Keratinocyte (primary cell): ENCODE data around the gene SEZ6. TPM values are rescaled to one million over a fixed set of nuclear protein-coding genes. Genes with fewer than 3 reads are reported as not detected.

Experiments
- DNase-seq: peaks from one replicate; pipeline ENCODE4 v3.0.0-alpha.2; 2011; ENCODE audit warnings: low read depth, missing footprints, low spot score
- FAIRE-seq: peaks from 2 replicates; lab custom pipeline; 2011; peaks lifted over from hg19 to GRCh38; lab: Jason Lieb, UNC
- H2AFZ ChIP-seq: 2 replicates; pipeline ENCODE4 v1.6.0; 2012; ENCODE audit warnings: low read length, control low read depth, inconsistent platforms; ENCODE audit not compliant: control insufficient read depth
- H3K27ac ChIP-seq: 2 replicates; pipeline ENCODE4 v1.5.1; 2011; ENCODE audit warnings: low read length; ENCODE audit not compliant: control insufficient read depth, insufficient read depth
- H3K27me3 ChIP-seq: 3 replicates; pipeline ENCODE4 v1.6.0; 2011; ENCODE audit warnings: low read length; ENCODE audit not compliant: control insufficient read depth, insufficient read depth; ENCODE audit errors: extremely low read depth
- H3K36me3 ChIP-seq, 2 experiments: 2 replicates in 1 of 2; 3 replicates in 1 of 2; pipeline ENCODE4 v1.5.1; 2011; ENCODE audit warnings: low read length in 2 of 2, mild to moderate bottlenecking in 1 of 2; ENCODE audit not compliant: control insufficient read depth in 2 of 2, insufficient read depth in 2 of 2; ENCODE audit errors: extremely low read depth in 1 of 2
- H3K4me1 ChIP-seq: 3 replicates; pipeline ENCODE4 v1.5.1; 2011; ENCODE audit warnings: low read length; ENCODE audit not compliant: control insufficient read depth, insufficient read depth; ENCODE audit errors: extremely low read depth
- H3K4me2 ChIP-seq: 3 replicates; pipeline ENCODE4 v1.6.0; 2011; ENCODE audit warnings: low read depth, low read length; ENCODE audit not compliant: control insufficient read depth, insufficient read depth; ENCODE audit errors: extremely low read depth
- H3K4me3 ChIP-seq, 3 experiments: fragments of 200-600 bp in 1 of 3; sonication (generic) in 1 of 3; 2 replicates in 2 of 3; 3 replicates in 1 of 3; pipeline ENCODE4 v1.5.1; 2011 to 2016; ENCODE audit warnings: low read length in 3 of 3, mild to moderate bottlenecking in 3 of 3, control low read depth in 2 of 3, inconsistent platforms in 1 of 3, low read depth in 1 of 3, mixed read lengths in 1 of 3, mixed run types in 1 of 3, moderate library complexity in 1 of 3; ENCODE audit not compliant: control insufficient read depth in 2 of 3, insufficient read depth in 2 of 3; ENCODE audit errors: extremely low read depth in 1 of 3
- H3K79me2 ChIP-seq: 2 replicates; pipeline ENCODE4 v1.6.0; 2012; ENCODE audit warnings: low read length; ENCODE audit not compliant: control insufficient read depth, insufficient read depth
- H3K9ac ChIP-seq: 3 replicates; pipeline ENCODE4 v1.6.0; 2011; ENCODE audit warnings: low read length; ENCODE audit not compliant: control insufficient read depth, insufficient read depth; ENCODE audit errors: extremely low read depth
- H3K9me1 ChIP-seq: 3 replicates; pipeline ENCODE4 v1.6.0; 2011; ENCODE audit warnings: low read length; ENCODE audit not compliant: control insufficient read depth, insufficient read depth; ENCODE audit errors: extremely low read depth
- H3K9me3 ChIP-seq: 2 replicates; pipeline ENCODE4 v1.5.1; 2012; ENCODE audit warnings: low read depth, low read length; ENCODE audit not compliant: control insufficient read depth
- H4K20me1 ChIP-seq: 3 replicates; pipeline ENCODE4 v1.6.0; 2011; ENCODE audit warnings: low read length; ENCODE audit not compliant: control insufficient read depth, insufficient read depth; ENCODE audit errors: extremely low read depth
- EZH2 ChIP-seq: IDR thresholded peaks from one replicate; pipeline ENCODE4 v1.6.1; 2012; ENCODE audit warnings: inconsistent platforms, mild to moderate bottlenecking, low read length, moderate library complexity
- dilution Hi-C: fragments of 300-500 bp; cut with MboI; formaldehyde crosslinking; loops from one replicate; pipeline ENCODE4 v1.7.0; 2020; ENCODE audit warnings: low sequenced_read_pairs; ENCODE audit not compliant: extremely low pct_ligation_motif_present
- polyA plus RNA-seq, 5 experiments: library from polyadenylated mRNA; depleted of rRNA in 3 of 5; stranded (reverse) in 3 of 5; stranded (forward) in 1 of 5; unstranded in 1 of 5; fragments of >200 nt; gene quantifications; 1 replicate in 1 of 5; 2 replicates in 3 of 5; 3 replicates in 1 of 5; pipeline versions ENCODE4 v1.2.1 to v1.2.3, GENCODE V29; 2011 to 2012; ENCODE audit warnings: missing spikeins in 2 of 5, low read depth in 1 of 5, low replicate concordance in 1 of 5
- TF ChIP-seq, protein P1 (sequence below), 3 experiments: IDR thresholded peaks in 1 of 3; conservative IDR thresholded peaks in 1 of 3; optimal IDR thresholded peaks in 1 of 3; 2 replicates in 2 of 3; 3 replicates in 1 of 3; pipeline versions ENCODE3 to v1.5.1; 2011; ENCODE audit warnings: low read length in 3 of 3, mild to moderate bottlenecking in 3 of 3, moderate library complexity in 2 of 3, control low read depth in 1 of 3, inconsistent platforms in 1 of 3; ENCODE audit not compliant: insufficient read depth in 2 of 3; ENCODE audit errors: extremely low read depth in 1 of 3

SEZ6 gene
- polyA plus RNA-seq, 1 donor (not counting 4 experiments of a cell fraction or from before 2014, with no cell fraction given), result not detected

DNA sequence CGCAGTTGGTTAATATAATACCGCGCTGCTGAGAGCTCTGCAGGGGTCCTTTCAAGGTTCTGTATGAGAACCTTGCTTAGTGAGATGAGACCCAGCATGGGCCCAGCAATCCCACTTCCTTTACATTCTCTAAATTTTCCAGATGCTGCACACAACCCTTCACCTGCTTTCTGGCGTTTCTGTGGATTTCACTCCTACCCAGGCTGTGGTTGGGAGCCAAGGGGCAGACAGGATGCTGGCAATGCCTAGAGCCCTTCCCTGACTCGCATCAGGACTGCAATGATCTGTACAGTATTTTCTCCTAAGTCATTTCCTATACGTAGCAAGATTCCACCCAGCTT, 27.0 kb upstream of the SEZ6 start:
- no peak for DNase-seq
- peaks cover 56% of the 10 kb centered on the region for H3K27me3 ChIP-seq

DNA sequence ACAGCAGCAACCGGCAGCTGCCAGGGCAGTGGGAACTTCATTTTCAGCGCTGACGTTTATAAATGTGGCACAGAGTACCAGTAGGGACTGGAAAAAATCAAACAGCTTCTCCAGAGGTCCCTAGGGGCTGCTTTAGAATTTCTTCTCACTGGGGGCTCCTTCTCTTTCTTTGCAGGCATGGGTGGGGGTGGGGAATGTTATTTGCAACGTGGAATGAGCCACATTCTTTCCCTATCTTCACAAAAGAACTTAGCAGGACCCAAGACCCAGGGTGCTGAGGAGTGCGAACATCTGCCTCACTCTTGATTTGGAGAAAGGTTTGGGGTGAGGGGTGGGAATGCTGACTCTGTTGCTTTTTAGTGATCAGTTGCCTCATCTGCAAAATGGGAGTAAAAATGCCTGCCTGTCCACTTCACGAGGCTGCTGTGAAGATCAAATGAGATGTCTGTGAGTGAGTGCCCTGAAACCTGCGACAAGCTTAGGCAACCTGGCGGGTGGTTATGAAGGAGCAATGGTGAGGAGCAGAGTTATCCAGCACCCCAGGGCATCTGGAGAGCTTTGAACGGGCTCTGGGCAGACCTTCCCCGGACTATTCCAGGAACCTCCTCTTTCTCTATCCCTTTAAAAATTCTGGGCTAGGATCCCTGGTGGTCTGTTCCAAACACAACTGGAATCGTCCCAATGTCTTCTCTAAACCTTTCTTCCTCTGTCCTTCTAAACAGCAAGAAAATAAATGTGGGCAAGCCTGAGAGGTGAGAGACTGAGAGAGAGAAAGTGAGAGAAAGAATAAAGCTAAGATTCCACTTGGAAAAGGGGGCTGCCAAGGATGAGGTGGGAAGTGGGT, 26.4 kb upstream of the SEZ6 start:
- Histone ChIP-seq H3K9me3 (peaks cover 3% of the 10 kb centered on the region), H4K20me1 (no peaks in the 10 kb centered on the region), H3K27ac (no peak overlapping the region), H3K4me3 (no peak overlapping the region), H3K9ac (no peak overlapping the region), H3K79me2 (no peaks in the 10 kb centered on the region), H3K4me2 (no peak overlapping the region), H3K36me3 (no peaks in the 10 kb centered on the region), H3K27me3 (peaks cover 50% of the 10 kb centered on the region), H3K4me1 (no peaks in the 10 kb centered on the region), H2AFZ (no peak overlapping the region), H3K9me1 (no peaks in the 10 kb centered on the region)
- no peak for FAIRE-seq
- TF ChIP-seq, protein P1, sequence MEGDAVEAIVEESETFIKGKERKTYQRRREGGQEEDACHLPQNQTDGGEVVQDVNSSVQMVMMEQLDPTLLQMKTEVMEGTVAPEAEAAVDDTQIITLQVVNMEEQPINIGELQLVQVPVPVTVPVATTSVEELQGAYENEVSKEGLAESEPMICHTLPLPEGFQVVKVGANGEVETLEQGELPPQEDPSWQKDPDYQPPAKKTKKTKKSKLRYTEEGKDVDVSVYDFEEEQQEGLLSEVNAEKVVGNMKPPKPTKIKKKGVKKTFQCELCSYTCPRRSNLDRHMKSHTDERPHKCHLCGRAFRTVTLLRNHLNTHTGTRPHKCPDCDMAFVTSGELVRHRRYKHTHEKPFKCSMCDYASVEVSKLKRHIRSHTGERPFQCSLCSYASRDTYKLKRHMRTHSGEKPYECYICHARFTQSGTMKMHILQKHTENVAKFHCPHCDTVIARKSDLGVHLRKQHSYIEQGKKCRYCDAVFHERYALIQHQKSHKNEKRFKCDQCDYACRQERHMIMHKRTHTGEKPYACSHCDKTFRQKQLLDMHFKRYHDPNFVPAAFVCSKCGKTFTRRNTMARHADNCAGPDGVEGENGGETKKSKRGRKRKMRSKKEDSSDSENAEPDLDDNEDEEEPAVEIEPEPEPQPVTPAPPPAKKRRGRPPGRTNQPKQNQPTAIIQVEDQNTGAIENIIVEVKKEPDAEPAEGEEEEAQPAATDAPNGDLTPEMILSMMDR (optimal IDR thresholded peaks at IDR 0.05 in 1 of 3, IDR thresholded peaks at IDR 0.05 in 1 of 3, conservative IDR thresholded peaks at IDR 0.05 in 1 of 3; ENCODE audit: extremely low read depth in 1 of 3, insufficient read depth in 2 of 3, low read length in 3 of 3), result no peak
- peak; percentile 35 for TF ChIP-seq EZH2
- no peak for DNase-seq
- dilution Hi-C loops, result no loop called here

More for the DNA sequence above, 27.0 kb upstream of the SEZ6 start:
- H3K9me3 ChIP-seq, result peaks cover 3% of the 10 kb centered on the region
- FAIRE-seq, result no peak
- H2AFZ ChIP-seq, result no peak overlapping the region
- TF ChIP-seq, protein P1 (optimal IDR thresholded peaks at IDR 0.05 in 1 of 3, IDR thresholded peaks at IDR 0.05 in 1 of 3, conservative IDR thresholded peaks at IDR 0.05 in 1 of 3; ENCODE audit: extremely low read depth in 1 of 3, insufficient read depth in 2 of 3, low read length in 3 of 3), result no peak
- no peak for TF ChIP-seq EZH2
- H3K9ac ChIP-seq, result no peak overlapping the region
- no peaks in the 10 kb centered on the region for H3K36me3 ChIP-seq
- no peaks in the 10 kb centered on the region for H3K9me1 ChIP-seq
- H3K4me3 ChIP-seq, result no peak overlapping the region
- no peak overlapping the region for H3K27ac ChIP-seq
- H4K20me1 ChIP-seq, result no peaks in the 10 kb centered on the region
- no peaks in the 10 kb centered on the region for H3K4me1 ChIP-seq
- no peak overlapping the region for H3K4me2 ChIP-seq
- dilution Hi-C loops, result no loop called here
- H3K79me2 ChIP-seq, result no peaks in the 10 kb centered on the region
